Activated CD8-positive, alpha-beta memory T cell treated with anti-CD3 and anti-CD28 coated beads for 24 hours (primary cell): ENCODE data around the gene REG1A.

ENCODE experiments used
- DNase-seq: peaks from one replicate; pipeline ENCODE4 v3.0.0-alpha.2; 2020

REG1A gene, protein sequence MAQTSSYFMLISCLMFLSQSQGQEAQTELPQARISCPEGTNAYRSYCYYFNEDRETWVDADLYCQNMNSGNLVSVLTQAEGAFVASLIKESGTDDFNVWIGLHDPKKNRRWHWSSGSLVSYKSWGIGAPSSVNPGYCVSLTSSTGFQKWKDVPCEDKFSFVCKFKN

DNA sequence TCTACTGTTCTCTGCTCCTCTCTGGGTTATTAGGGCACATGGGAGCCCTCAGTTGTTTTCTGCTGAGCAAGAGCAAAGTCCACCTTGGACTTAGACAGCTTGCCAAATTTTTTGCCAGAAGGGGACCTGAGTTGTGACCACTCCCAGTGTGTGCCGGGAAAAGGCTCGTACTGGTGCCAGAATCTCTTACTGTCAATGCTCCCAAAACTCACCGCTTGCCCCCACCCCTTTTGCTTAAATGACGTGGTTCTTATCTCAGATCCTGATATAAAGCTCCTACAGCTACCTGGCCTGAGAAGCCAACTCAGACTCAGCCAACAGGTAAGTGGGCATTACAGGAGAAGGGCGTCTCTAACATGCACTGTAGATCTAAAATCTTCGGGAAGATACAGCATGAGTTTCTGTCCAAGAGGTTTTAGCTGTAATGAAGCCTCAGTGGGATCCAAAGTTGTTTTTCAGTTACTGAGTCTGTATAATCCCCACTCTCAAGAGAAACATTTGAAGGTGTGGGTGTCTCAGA lies at the start of gene REG1A:
Gene REG1A, plus strand, starts transcription at position 295 of the 520 bp plus-strand sequence. CDS start 374 bp downstream, outside the sequence.
- no peak for DNase-seq

DNA sequence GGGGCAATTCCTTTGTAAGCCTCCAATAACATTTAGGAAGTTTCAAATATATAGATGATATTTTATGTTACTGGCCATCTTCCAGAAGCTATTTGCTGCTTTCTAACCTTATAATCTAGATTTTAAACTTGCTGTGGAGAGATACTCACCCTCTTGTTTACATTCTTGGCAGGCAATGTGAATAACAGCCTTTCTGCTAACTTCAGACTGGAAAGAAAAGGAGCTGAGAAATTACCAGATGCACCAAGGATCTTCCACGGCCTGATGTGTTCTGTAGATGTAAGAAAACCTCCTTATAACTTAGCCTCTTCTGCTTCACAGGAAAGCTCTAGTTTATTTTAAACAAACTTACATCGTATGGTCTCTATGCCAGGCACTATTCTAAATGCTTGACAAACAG lies 49.2 kb upstream of the REG1A start:
- no peak for DNase-seq

DNA sequence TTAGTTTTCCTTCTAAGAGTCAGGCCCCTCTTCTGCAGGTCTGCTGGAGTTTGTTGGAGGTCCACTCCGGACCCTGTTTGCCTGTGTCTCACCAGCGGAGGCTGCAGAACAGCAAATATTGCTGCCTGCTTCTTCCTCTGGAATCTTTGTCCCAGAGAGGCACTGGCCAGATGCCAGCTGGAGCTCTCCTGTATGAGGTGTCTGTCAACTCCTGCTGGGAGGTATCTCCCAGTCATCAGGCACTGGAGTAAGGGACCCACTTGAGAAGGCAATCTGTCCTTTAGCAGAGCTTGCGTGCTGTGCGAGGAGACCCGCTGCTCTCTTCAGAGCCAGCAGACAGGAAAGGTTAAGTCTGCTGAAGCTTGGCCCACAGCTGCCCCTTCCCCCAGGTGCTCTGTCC lies 37.3 kb upstream of the REG1A start:
- DNase-seq, result no peak

DNA sequence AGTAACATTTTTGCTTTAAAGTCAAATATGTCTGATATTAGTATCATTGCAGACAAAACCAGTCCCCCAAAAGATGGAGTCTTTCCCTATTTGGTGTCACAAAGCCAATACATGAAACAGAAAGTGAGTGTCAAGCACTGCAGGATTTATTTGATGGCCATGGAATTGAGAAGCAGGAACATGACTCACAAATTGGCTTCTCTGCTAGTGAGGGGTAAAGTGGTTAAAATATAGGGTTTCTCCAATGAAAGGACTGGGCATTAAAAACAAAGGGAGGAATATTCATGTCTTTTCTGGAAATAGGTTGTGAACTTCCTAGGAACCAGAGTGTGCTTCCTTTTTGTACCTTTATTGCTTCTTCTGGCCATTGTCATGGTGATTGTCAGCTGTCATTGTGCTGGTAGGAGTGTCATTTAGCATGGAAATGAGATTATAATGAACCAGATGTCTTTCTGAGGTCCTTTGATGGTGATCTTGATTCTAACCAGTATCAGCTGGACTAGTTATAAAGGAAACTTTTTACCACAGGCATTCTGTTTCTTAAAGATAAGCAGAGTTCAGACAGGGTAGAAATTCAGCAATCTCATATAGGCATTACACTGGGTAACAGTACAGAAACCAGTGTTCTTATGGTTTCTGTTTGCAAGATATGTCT lies 36.6 kb upstream of the REG1A start:
- DNase-seq, result no peak

DNA sequence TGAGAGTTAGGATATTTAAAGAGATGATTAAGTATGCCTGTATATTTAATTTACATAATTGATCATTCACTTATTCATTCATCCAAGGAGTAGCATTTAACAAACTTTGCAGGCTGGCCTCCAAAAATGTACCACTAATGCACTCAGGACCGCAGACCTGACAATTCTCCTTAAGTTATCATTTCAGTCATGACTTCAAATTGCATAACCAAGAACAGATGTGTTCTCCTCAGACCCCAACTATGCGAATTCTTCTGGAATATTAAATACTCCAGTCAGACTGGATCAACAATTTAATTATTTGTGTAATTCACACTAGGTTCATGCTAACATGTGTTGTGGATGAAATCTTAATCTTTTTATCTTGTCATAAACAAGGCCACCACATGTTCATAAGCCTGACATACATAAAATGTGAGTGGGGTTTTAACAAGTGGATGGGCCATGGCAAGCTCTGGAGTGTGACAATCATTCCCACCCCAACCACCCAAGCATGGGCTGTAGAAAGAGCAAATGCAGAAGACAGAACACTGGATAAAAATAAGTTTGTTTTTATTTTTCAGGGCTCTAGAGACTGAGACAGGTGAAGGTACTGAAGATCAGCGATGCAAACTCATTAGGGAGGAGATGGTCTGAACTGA lies 35.7 kb upstream of the REG1A start:
- no peak for DNase-seq

DNA sequence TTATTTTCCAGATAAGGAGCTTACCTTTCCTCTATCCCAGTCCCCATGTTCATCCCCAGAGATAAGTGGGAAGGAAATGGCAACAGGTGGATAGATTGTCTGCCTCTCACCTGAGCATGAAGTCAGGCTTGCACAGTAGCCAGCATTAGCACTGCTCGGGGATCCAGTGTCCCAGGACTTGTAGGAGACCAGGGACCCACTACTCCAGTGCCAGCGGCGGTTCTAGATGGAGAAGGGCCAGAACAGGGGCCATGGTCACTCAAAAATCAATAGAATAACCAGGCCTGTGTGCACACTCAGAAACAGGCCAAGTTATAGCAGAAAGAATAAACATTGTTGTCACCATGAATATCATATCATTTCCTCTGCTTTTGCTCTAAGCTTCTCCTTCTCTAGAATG lies 34.9 kb upstream of the REG1A start:
- DNase-seq, result no peak

DNA sequence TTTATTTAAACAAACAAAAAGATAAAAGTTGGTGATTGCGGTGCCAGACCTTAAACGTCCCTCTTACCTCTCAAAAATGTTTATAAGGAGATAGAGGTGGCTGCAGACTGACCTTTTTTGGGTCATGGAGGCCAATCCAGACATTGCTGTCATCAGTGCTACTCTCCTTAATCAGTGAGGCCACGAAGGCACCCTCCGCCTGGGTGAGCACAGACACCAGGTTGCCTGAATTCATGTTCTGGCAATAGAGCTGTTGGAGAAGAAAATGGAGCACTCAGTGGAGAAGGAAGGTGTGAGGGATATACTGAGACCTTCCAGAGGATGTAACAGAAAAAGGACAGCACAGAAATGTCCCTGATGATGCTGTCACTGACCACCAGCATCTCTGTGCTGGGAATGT lies 34.0 kb upstream of the REG1A start:
- no peak for DNase-seq

DNA sequence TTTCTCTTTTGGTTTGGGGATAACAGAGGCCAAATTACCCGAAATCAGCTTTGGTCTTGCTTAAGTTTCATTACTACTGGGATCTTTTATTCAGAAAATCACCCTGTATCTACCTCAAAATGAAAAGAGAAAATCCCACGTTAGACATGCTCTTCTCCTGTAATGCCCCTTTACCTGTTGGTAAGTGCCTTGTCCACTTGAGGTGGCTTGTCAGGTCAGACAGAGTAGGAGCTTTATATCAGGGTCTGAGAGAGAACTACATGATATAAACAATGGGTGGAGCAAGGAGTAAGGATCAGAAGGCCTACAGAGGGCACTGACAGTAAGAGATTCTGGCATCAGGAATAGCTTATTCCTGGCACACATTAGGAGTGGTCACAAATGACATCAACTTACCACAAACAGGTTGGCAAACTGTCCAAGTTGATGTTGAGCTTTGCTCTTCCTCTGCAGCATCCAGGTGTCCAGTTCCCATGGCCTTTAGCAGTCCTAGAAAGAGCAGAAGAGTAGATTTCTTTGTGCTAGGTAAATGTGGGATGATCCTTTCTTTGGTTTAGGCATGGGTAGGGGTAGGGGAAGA lies 32.4 kb upstream of the REG1A start, which contains the start of gene REG1B:
Gene REG1B, minus strand, starts transcription at position 209 of the 580 bp plus-strand sequence. CDS start 381 bp downstream, outside the sequence.
- DNase-seq, result no peak

DNA sequence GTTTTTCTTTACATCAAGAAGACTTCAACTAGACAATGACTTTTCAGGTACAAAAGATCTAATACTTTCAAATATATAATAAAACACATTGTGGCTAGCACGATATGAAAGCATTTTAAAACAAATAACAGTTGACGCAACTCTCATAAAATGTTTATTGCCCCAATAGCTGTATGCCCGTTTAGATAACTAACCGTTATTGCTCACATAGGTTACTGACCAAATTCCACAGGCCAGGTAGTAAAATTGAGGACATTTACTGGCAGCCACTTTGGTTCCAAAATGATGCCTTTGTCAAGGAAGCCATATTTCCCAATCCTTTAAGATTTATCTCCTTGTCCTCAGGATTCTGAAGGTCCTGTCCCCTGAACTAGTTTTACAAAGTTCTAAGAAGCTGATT lies 29.6 kb upstream of the REG1A start:
- no peak for DNase-seq

DNA sequence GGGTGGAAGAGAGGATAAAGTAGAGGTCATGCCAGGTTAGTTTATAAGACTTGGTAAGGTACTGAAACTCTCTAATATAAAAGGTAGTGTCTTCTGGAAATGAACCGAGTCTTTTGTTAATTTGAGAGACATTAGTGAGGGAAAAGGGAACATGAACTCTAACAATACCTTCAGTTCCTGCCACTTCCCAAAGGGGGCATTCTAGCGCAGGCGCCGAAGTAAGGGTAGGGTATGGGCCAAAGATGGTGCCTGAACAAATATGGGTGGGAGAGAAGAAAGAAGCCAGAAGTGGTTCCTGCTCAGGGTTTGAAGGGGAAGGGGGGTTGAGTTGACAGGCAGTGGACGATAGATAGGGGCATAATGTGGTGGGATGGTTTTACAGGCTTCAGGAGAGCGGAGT lies 22.4 kb upstream of the REG1A start:
- no peak for DNase-seq

DNA sequence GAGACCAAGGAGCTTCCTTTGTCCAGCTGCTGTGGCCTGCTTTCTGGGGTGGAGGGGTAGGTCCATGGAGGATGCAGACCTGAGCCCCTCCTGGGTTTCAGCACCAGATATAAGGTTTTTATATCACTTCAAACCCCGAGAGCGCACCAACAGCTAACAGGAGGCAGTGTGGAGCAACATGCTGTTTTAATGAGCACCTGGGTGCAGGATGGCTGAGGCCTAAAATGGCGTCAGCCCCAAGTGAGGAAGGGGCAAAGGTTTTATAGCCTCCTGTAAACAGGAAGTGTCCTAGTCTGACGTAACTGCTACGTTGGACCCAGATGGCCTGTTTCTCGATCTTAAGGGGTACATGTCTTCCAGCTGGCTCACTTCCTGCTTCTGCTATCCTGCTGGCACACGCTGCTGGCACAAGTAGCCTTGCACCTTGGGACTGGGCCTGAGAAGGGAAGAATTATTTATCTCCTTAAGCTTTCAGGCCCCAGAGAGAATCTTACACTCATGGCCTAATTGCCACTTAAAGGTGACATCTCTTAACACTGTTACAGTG lies 21.1 kb upstream of the REG1A start:
- DNase-seq, result no peak

DNA sequence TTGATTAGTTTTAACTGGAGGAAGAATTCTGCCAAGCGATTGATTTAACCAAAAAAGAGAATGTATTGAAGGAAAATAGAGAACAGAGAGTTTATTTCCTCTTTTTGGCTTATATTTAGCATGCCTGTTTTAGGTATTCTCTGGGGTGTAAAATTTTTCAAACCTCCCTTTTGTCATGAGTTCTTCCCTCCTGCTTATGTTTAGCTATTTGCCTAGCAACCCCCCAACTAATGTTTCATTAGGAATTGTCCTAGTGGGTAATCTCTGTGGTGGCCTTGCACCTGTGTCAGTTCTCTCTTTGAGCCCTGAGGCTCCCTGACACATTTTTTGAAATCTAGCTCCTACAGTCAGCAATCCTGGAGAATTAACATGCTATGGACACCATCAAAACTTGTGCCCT lies 20.0 kb upstream of the REG1A start:
- DNase-seq, result no peak

DNA sequence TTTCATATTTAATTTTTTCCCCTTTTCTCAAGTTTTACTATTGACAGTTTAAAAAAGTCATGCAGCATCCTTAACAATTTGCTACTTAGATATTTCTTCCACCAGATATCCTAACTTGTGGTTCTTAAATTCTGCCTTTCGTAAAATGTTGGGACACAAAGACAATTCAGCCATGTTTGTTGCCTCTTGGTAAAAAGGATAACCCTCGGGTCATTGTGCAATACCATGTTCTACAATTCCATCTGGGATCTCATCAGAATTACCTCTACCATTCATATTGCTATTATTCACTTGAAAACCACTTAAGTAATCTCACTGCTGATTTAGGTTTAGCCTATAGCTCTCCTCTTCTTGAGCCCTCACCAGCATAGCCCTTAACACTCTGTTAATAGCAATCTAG lies 19.3 kb upstream of the REG1A start:
- DNase-seq, result no peak

DNA sequence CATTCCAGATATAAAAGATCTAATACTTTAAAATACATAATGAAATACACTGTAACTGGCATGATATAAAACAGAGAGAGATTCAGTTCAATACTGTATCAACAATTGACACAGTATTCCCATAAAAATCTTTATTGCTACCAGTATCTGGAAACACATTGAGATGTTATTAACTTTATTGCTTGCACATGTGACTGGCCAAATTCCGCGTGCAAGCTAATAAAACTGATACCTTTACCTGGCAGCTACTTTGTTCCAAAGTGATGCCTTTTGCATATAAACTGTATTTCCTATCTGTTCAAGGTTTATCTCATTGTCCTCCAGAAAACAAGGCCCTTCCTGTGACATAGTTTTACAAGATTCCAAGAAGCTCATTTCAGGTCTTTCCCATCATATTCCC lies 17.1 kb upstream of the REG1A start:
- DNase-seq, result no peak

DNA sequence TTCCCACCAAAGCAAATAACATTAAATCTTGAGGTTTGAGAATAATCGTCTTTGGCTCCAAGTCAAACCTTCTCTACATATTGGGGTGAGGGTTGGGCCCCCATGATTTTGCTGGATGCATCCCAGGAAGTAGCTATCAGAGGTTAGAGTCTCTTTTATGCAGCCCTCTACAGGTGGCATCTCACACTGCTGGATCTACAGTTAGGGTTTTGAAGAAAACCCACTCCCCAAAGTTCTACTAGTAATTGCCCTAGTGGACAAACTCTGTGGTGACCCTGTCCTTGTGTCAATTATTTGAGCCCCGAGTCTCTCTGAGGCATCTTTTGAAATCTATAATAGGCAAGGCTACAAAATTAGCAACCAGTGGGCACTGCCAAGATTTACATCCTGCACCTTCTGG lies 15.0 kb upstream of the REG1A start:
- DNase-seq, result no peak

DNA sequence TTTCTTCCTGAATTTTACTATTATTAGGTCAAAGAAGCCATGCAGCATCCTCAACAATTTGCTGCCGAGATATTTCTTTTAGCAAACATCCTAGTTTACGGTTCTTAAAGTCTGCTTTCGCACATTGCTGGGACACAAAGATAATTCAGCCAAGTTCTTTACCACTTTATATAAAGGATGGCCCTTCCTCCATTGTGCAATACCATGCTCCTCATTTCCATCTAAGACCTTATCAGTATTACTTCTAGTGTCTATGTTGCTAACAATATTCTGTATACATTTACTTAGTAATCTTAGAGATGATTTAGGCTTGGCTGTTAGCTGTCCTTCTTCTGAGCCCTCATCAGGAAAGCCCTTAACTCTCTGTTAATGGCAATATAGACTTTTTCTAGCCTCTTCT lies 8.0 kb upstream of the REG1A start:
- no peak for DNase-seq

DNA sequence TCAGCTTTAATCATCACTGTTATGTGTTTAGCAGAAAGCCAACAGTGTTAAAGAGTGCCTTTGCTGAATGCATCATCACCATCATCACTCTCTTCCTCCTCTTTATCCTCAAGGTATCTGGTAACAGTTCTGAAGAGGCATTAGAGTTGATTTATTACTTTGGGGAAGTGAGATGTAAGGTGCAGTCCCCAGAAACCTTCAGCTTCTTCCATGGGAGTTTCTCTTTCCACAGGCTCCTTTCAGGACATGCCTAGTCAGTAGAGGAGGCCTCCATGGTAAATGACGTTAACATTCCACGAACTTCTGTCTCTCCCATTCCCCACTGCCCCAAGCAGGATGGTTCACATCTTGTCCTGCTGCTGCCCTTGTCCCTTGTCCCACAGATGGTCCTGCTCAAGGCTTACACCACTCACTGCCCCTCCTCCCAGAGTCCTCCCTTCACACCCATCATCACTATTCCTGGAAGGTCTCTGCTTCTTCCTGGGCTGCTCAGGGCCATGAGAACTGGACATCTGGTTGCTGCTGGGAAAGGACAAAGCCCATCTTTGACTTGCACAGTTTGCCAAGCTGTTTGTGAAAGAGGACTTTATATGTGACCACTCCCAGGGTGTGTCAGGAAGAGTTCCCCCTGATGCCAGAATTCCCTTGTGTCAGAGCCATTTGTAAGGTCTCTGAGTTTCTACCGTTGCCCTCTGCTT lies 5.3 kb upstream of the REG1A start:
- no peak for DNase-seq

DNA sequence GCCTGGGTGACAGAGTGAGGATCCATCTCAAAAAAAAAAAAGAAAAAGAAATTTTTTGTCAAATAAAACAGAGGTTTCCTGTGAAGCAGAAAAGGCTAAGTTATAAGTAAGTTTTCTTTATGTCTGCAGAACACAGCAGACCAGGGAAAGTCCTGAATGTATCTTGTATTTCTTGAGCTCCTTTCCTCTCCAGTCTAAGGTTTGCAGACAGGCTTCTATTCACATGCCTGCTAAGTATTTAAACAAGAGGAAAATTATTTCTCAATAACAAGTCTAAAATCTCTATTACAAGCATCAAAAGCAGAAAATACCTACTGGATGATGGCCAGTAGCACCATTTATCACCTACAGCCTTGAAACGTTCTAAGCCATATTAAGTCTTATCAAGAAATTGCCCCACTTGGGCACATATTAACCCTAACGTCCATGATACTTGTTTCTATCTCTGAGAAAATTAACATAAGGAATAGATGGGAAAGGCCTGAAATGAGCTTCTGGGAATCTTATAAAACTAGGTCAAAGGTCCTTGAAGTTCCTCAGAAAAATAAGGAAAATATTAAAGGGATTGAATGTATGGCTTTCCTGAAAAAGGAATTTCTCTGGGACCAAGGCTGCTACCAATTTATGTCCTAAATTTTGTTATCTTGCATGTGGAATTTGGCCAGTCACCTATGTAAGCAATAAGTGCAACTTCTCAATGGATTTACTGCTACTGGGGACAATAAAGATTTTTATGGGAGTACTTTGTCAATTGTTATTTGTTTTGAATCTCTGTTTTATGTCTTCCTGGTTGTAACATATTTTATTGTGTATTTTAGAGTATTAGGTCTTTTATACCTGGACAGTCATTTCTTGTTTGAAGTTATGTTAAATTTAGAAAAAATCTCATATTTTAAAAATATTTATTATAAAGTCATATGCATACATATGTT lies 3.0 kb upstream of the REG1A start:
- DNase-seq, result no peak

DNA sequence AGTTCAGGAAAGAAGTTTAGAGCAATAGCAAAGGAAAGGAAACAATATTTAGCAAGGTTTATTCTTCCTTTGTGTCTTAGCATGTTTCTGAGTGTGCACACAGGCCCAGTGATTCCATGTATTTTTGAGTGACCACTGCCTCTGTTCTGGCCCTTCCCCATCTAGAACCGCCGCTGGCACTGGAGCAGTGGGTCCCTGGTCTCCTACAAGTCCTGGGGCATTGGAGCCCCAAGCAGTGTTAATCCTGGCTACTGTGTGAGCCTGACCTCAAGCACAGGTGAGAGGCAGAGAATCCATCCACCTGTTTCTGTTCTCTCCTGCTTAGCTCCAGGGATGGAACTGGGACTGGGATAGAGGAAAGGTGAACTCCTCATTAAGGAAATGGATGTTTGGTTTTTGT lies 2.4 kb downstream of the REG1A start:
- DNase-seq, result no peak

DNA sequence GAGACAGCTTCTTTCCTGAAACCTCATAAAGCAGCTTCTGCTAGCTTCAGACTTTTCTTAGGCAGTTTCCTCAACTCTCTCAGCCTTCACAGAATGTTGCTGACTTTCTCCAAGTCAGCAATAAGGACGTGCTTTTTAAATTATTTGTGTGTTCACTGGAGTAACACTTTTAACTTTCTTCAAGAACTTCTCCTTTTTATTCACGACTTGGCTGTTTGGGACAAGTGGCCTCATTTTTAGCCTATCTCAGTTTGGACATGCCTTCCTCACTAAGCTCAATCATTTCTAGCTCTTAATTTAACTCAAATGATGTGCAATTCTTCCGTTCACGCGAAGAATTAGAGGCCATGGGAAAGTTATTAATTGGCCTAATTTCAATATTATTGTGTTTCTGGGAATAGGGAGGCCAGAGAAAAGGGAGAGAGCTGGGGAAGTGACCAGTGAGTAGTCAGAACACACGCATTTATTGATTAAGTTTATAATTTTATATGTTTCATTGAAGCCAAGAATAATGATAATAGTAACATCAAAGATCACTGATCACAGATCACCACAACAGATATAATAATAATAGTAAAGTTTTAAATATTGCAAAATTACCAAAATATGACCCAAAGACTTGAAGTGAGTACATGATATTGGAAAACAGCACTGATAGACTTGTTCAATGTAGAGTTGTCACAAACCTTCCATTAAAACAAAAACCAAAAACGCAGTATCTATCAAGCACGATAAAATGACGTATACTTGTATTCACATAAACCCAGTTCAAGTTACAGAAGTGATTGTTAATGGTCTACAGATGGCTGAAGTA lies 4.8 kb downstream of the REG1A start:
- DNase-seq, result no peak

DNA sequence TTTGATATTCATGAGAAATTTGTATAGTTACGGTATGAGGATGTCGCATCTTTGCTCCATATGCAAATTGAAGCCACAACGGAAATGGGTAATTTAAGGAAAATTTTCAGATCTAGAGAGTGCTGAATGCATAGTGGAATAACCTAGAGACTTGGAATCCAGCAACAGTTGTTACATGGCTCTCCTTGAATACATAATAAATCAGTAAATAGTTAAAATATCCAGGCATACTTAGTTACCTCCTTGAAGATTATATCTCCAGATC lies 5.4 kb downstream of the REG1A start:
- DNase-seq, result no peak
